ENCODE data around the gene ACY1.
A peak's percentile ranks its signal among the peaks of the same experiment; 100 is the strongest.

The ACY1 gene

DNA sequence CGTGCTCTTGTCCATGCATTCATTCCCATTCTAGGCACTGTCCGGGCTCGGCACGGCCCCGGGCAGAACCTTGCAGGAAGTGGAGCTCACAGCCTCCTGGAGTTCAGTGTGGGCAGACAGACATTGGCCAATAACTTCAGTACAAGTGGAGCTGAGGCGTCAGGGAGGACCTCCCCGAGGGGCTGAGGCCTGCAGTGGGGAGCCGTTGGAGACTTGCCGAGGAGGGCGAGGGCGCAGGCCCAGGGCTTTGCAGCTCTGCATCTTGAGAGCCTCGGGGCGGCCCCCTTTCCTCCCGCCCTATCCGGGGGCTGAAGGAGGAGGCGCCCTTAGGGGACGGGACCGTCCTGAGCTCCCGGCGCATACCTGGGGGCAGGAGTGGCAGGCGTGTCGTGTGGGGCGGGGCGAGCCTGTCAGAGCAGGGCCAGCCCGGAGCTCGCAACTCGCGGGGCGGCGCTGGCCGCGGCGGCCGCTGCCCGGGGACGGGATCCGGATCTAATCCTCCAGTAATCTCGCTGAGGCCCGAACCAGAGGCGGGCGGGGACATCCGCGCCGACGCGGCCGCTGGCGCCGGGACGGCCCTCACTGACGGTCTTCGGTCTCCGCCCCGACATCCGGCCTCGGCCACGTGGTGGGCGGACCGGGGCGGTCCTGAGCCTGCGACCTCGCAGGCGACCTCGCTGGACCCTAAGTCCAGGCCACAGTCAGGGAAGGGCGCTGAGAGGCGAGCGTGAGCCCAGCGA is at the start of gene ACY1:
ACY1 (plus strand) TSS at position 698 of the 740 bp plus-strand sequence. CDS start 530 bp downstream, outside the sequence.
- H3K4me3 ChIP-seq (ENCODE audit: low read depth, low read length) = peak within 1 kb of the TSS; percentile 74
- TF ChIP-seq, protein P1, sequence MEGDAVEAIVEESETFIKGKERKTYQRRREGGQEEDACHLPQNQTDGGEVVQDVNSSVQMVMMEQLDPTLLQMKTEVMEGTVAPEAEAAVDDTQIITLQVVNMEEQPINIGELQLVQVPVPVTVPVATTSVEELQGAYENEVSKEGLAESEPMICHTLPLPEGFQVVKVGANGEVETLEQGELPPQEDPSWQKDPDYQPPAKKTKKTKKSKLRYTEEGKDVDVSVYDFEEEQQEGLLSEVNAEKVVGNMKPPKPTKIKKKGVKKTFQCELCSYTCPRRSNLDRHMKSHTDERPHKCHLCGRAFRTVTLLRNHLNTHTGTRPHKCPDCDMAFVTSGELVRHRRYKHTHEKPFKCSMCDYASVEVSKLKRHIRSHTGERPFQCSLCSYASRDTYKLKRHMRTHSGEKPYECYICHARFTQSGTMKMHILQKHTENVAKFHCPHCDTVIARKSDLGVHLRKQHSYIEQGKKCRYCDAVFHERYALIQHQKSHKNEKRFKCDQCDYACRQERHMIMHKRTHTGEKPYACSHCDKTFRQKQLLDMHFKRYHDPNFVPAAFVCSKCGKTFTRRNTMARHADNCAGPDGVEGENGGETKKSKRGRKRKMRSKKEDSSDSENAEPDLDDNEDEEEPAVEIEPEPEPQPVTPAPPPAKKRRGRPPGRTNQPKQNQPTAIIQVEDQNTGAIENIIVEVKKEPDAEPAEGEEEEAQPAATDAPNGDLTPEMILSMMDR (conservative IDR thresholded peaks at IDR 0.05; ENCODE audit: low read depth, low read length) = no peak
- peak; percentile 93 for DNase-seq (ENCODE audit: low read depth)

DNA sequence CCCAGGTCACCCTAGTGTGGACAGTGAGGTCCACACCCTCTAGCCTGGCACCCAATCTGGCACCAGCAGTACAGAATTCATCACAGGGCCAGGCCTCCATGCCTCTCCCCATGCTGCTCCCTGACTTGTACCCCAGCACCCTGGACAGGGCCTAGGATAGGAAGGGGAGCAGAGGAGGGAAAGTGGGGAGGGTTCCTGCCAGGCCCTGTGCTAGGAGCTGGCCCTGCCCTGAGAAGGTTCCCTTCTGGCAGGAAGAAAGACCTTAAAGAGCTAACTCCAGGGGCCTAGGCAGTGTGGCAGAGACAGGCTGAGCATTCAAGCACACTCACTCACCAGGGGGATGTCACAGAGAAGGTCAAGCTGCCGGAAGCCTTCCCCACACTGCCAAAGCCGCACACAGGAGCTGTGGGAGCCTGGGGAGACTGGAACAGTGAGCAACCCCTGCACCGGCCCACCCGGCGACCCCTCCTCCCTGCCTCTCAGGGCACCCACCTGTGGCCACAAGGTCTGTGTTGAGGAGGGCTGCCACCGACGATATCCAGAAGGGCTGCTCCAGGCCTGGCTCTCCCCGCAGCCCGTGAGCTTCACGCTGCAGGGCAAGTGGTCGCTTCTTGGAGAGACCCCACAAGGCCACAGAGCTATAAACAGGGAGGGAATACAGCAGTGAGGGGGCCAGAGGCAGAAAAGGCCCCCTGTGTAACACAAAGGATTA is 49.0 kb upstream of the ACY1 start:
- H3K4me3 ChIP-seq (ENCODE audit: low read depth, low read length) = no peak overlapping the region
- no peak for DNase-seq (ENCODE audit: low read depth)
- TF ChIP-seq, protein P1 (conservative IDR thresholded peaks at IDR 0.05; ENCODE audit: low read depth, low read length) = no peak

DNA sequence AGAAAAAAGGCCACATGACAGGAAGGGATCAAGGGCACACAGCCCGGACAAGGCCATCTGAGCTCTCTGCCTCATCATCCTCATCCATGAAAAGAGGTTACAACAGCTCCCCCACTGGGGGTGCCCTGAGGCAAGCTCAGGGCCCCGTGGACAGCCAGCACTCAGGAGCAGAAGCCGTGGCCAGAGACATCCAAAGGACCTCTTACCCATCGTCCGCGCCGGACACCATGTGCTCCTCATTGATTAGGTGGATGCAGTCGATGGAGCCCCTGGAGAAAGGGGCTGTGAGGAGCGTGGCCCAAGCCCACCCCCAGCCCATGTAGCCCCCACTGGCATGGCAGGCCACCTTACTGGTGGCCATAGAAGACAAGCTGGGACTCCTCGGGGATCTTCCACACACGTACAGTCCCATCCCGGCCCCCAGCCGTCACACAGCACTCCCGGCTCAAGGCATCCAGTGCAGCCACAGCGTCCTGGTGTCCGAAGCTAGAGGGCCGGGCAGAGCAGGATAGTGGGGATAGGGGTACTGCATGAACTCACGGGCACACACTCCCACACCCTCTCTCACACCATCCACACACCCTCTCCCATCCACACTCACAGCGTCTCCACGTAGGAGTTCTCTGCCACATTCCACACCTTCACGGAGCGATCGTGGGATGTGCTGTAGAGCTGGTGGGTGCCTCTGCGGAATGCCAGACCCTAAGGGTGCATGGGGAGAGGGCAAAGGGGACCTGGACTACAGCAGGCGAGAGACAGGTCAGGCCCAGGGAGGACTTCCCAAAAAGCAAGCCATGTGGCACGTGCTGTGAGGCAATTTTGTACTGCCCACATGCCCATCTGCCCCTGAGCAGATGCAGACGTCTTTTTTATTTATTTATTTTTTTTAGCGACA is 48.1 kb upstream of the ACY1 start:
- DNase-seq (ENCODE audit: low read depth) = no peak
- TF ChIP-seq, protein P1 (conservative IDR thresholded peaks at IDR 0.05; ENCODE audit: low read depth, low read length) = no peak
- H3K4me3 ChIP-seq (ENCODE audit: low read depth, low read length) = no peak overlapping the region

DNA sequence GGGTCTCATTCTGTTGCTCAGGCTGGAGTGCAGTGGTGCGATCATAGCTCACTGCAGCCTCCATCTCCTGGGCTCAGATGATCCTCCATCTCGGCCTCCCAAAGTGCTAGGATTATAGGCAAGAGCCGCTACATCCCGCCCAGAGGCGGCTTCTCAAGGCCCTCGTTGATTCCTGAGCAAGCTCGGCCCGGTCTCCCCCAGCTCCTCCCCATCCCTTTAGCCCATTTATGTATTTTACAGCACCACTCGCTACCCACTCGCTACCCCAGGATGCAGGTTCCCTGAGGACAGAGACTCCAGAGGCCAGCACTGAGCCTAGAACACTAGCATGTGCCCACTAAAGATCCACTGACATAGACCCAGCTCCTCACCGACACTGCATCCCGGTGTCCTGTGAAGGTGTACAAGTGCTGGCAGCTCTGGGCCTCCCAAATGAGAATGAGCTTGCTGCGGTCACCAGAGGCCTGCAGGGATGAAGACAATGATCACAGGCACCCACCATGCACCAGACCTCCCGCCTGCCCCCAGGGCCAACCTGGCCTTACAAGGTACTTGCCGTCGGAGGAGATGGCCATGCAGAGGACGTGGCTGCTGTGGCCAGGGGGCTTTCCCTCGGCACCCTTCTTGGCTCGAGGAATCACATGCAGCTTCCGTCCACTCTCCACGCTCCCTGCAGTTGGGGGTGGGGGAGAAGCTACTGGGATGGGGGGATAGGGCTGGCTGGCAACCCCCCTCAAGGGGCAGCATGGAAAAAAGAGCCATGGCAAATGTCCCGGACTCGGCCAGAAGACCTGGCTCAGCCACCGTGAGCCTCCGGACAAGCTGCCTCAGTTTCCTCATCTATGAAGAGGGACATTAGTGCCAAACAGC is 47.2 kb upstream of the ACY1 start:
- DNase-seq (ENCODE audit: low read depth) = no peak
- H3K4me3 ChIP-seq (ENCODE audit: low read depth, low read length) = no peak overlapping the region
- TF ChIP-seq, protein P1 (conservative IDR thresholded peaks at IDR 0.05; ENCODE audit: low read depth, low read length) = no peak

DNA sequence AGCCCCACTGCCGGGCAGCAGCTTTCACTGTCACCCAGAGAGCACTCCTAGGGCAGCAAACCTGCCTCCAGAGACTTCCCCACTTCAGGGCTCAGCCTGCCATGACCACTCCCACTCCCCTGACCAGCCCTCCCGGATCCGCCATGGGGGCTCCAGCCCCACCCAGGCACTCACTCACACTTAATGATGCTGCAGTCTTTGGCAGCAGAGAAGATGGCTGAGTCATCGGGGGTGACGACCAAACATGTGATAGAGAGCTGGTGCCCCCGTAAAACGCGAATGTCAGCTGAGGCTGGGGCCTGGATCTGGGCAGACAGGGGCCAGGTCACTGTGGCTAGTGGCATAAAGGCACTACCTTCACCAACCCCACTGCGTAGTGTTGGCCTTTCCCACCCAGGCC is 46.3 kb upstream of the ACY1 start:
- DNase-seq (ENCODE audit: low read depth) = no peak
- TF ChIP-seq, protein P1 (conservative IDR thresholded peaks at IDR 0.05; ENCODE audit: low read depth, low read length) = no peak
- no peak overlapping the region for H3K4me3 ChIP-seq (ENCODE audit: low read depth, low read length)

All from choroid plexus epithelial cell (primary cell).